Measurements from ENCODE around the gene TSR3.

The TSR3 gene

DNA sequence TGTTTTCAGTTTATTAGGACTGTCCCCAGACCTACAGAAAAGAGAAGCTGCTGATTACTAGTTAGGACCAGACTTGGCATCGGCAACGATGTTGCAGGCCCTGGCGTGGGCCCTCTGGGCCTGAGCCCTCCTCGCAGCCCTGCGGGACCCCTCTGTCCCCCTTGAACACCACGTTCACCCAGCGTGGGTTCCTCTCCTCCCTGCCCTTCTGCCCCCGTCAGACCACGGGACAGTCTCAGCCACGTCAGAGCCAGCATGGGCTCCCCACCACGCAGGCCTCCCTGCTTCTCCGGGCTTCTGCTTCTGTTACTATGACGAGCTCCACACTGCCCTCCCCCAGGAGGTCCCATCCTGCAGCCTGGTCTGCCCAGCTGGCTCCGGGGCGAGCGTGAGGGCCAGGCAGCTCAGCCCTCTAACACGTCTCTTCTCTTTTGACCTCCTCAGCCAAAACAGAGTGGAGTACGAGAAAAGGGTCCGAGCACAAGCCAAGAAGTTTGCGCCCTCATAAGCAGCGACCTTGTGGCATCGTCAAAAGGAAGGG, 27.3 kb downstream of the TSR3 start:
- H3K4me3 ChIP-seq (ENCODE audit: low read depth, low read length), result no peak overlapping the region
- DNase-seq (ENCODE audit: low read depth), result no peak
- TF ChIP-seq MAX (IDR thresholded peaks at IDR 0.05; ENCODE audit: low read depth, low read length) (no peak), POLR2A (IDR thresholded peaks at IDR 0.05; ENCODE audit: extremely low read depth, insufficient read length) (no peak)

- H3K4me3 ChIP-seq (ENCODE audit: low read depth, low read length), result no peak overlapping the region
- TF ChIP-seq MAX (IDR thresholded peaks at IDR 0.05; ENCODE audit: low read depth, low read length) (no peak), CTCF (IDR thresholded peaks at IDR 0.05; ENCODE audit: low read depth, low read length) (no peak), POLR2A (IDR thresholded peaks at IDR 0.05; ENCODE audit: extremely low read depth, insufficient read length) (no peak), MYC (IDR thresholded peaks at IDR 0.05; ENCODE audit: low read depth, low read length) (no peak)
- DNase-seq (ENCODE audit: low read depth), result no peak
Measured at GRCh38 chr16:1323296-1324239, 28.1 kb downstream of the TSR3 start.

DNA sequence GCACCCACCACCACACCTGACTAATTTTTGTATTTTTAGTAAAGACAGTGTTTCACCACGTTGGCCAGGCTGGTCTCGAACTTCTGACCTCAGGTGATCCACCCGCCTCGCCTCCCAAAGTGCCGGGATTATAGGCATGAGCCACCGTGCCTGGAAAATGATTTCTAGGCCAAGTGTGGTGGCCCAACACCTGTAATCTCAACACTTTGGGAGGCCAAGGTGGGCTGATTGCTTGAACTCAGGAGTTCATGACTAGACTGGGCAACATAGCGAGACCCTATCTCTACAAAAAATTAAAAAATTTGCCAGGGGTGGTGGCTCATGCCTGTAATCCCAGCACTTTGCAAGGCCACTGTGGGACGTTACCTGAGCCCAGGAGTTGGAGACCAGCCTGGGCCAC, 29.3 kb downstream of the TSR3 start:
- TF ChIP-seq POLR2A (IDR thresholded peaks at IDR 0.05; ENCODE audit: extremely low read depth, insufficient read length), result no peak
- TF ChIP-seq CTCF (IDR thresholded peaks at IDR 0.05; ENCODE audit: low read depth, low read length), result no peak
- TF ChIP-seq MAX (IDR thresholded peaks at IDR 0.05; ENCODE audit: low read depth, low read length), result no peak
- TF ChIP-seq MYC (IDR thresholded peaks at IDR 0.05; ENCODE audit: low read depth, low read length), result no peak
- no peak overlapping the region for H3K4me3 ChIP-seq (ENCODE audit: low read depth, low read length)
- DNase-seq (ENCODE audit: low read depth), result no peak

GRCh38 chr16:1320658-1321240, 30.9 kb downstream of the TSR3 start:
- DNase-seq (ENCODE audit: low read depth), result no peak
- TF ChIP-seq MYC (IDR thresholded peaks at IDR 0.05; ENCODE audit: low read depth, low read length) (no peak), MAX (IDR thresholded peaks at IDR 0.05; ENCODE audit: low read depth, low read length) (no peak), CTCF (IDR thresholded peaks at IDR 0.05; ENCODE audit: low read depth, low read length) (no peak), POLR2A (IDR thresholded peaks at IDR 0.05; ENCODE audit: extremely low read depth, insufficient read length) (no peak)
- H3K4me3 ChIP-seq (ENCODE audit: low read depth, low read length), result no peak overlapping the region

- TF ChIP-seq MAX (IDR thresholded peaks at IDR 0.05; ENCODE audit: low read depth, low read length) (no peak), POLR2A (IDR thresholded peaks at IDR 0.05; ENCODE audit: extremely low read depth, insufficient read length) (no peak), CTCF (IDR thresholded peaks at IDR 0.05; ENCODE audit: low read depth, low read length) (no peak), MYC (IDR thresholded peaks at IDR 0.05; ENCODE audit: low read depth, low read length) (no peak)
- DNase-seq (ENCODE audit: low read depth), result no peak
Measured at GRCh38 chr16:1320097-1320496, 31.6 kb downstream of the TSR3 start.

DNA sequence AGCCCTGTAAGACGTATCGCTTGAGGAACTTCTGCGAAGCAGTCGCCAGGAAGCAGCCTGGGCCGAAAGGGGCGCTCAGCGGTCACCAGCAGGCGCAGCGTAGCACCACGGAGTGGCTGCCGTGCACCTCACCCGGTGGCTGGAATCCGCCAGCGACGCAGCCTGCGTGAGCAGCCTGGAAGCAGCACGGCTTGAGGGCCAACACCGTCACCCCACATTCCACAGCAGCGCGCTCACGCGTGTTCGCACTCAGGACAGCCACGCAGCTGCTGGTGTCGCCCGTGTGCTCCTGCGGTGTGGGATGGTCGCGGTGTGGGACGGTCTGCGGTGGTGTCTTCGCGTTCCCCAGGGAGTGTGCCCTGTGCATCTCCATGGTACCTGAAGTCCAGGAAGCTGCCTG, 32.6 kb downstream of the TSR3 start:
- DNase-seq (ENCODE audit: low read depth), result no peak
- TF ChIP-seq MYC (IDR thresholded peaks at IDR 0.05; ENCODE audit: low read depth, low read length), result no peak
- no peak for TF ChIP-seq POLR2A (IDR thresholded peaks at IDR 0.05; ENCODE audit: extremely low read depth, insufficient read length)
- TF ChIP-seq CTCF (IDR thresholded peaks at IDR 0.05; ENCODE audit: low read depth, low read length), result no peak
- TF ChIP-seq MAX (IDR thresholded peaks at IDR 0.05; ENCODE audit: low read depth, low read length), result no peak
- H3K4me3 ChIP-seq (ENCODE audit: low read depth, low read length), result no peak overlapping the region

More at GRCh38 chr16:1320097-1320496, 31.6 kb downstream of the TSR3 start:
- no peak overlapping the region for H3K4me3 ChIP-seq (ENCODE audit: low read depth, low read length)

Measured in NB4 (cell line).